IMR-90 (cell line): ENCODE data around the gene PLAAT4. TPM values are rescaled to one million over a fixed set of nuclear protein-coding genes. Genes with fewer than 3 reads are reported as not detected.

Experiments used
- polyA plus RNA-seq, 3 experiments: library from polyadenylated mRNA; depleted of rRNA; stranded (reverse); fragments of >200 nt; gene quantifications; 2 replicates each; pipeline ENCODE4 v1.2.3, GENCODE V29; 2012; ENCODE audit warnings: low replicate concordance in 1 of 3
- total RNA-seq: library from RNA; depleted of rRNA; stranded (reverse); fragments of >200 nt; gene quantifications from 2 replicates; pipeline ENCODE4 v1.2.3, GENCODE V29; 2012; rRNA removed

Gene PLAAT4
- total and polyA plus RNA-seq, 2 of the 4 experiments (the other 2 are of a cell fraction) = 0.17 to 0.18 TPM

Other genes starting within 250 kb of the PLAAT4 start
- not detected in 2 replicates for gene SLC22A9, start 167.0 kb upstream of the PLAAT4 start, total RNA-seq
- not detected in 2 replicates for gene SLC22A9, start 167.0 kb upstream of the PLAAT4 start, polyA plus RNA-seq (2012; rRNA removed)
- not detected in 2 replicates for gene PLAAT5, start 45.6 kb upstream of the PLAAT4 start, total RNA-seq
- not detected in 2 replicates for gene PLAAT5, start 45.6 kb upstream of the PLAAT4 start, polyA plus RNA-seq (2012; rRNA removed)
- gene LGALS12, start 30.7 kb upstream of the PLAAT4 start, total RNA-seq = not detected in 2 replicates
- not detected in 2 replicates for gene LGALS12, start 30.7 kb upstream of the PLAAT4 start, polyA plus RNA-seq (2012; rRNA removed)
- not detected in 2 replicates for gene PLAAT2, start 26.6 kb downstream of the PLAAT4 start, total RNA-seq
- gene PLAAT2, start 26.6 kb downstream of the PLAAT4 start, polyA plus RNA-seq (2012; rRNA removed) = not detected in 2 replicates
- gene PLAAT3, start 77.6 kb downstream of the PLAAT4 start, total RNA-seq = 3.2 and 3.3 TPM in 2 replicates
- 3.9 and 4.5 TPM in 2 replicates for gene PLAAT3, start 77.6 kb downstream of the PLAAT4 start, polyA plus RNA-seq (2012; rRNA removed)
- 131 and 132 TPM in 2 replicates for gene ATL3, start 134.6 kb downstream of the PLAAT4 start, total RNA-seq
- 16.1 and 19.9 TPM in 2 replicates for gene ATL3, start 134.6 kb downstream of the PLAAT4 start, polyA plus RNA-seq (2012; rRNA removed)
- gene RTN3, start 144.7 kb downstream of the PLAAT4 start, total RNA-seq = 31.2 and 42.5 TPM in 2 replicates
- 56.2 and 64.6 TPM in 2 replicates for gene RTN3, start 144.7 kb downstream of the PLAAT4 start, polyA plus RNA-seq (2012; rRNA removed)
- gene ZFTA, start 232.0 kb downstream of the PLAAT4 start, total RNA-seq = 5.4 and 7.2 TPM in 2 replicates
- 8.1 and 8.8 TPM in 2 replicates for gene ZFTA, start 232.0 kb downstream of the PLAAT4 start, polyA plus RNA-seq (2012; rRNA removed)